IPS-11a (cell line): ENCODE measurements around the gene SCRG1.

Experiments
- H3K4me3 ChIP-seq: one replicate; pipeline ENCODE4 v1.5.1; 2013; ENCODE audit warnings: low read depth, low read length, control low read depth

The SCRG1 gene

DNA sequence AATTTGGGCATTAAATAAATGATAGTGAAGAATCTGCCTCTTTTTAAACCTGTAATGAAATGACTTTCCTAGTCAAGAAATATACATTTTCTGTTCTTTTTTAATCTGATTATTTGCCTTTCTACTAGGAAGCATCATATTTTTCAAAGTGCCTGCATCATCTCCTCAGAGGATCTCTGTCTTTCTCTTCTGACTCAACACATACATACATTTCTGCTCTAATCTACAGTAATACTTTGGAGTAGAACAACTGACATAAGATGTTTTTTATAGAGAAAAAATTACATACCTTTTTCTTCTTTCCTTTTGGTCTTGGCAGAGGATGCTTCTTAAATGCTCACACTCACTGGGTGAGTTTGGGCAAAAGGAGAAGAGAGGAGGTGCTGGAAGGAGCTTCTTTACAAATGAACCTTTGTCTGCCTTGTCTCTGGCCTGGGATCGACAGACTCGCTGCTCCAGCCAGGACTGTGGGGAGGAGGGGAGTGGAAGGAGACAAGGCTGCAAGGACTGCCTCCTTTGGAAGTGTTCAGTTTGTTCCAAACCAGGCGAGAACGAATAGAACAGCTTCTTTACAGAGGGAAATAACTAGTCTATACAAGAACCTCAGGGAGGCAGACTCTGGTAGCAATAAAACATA is at the start of gene SCRG1:
TSS of gene SCRG1 (minus strand) at position 338 of the 637 bp plus-strand sequence. CDS start 7,702 bp downstream, outside the sequence.
- H3K4me3 ChIP-seq = no peak within 1 kb of the TSS

DNA sequence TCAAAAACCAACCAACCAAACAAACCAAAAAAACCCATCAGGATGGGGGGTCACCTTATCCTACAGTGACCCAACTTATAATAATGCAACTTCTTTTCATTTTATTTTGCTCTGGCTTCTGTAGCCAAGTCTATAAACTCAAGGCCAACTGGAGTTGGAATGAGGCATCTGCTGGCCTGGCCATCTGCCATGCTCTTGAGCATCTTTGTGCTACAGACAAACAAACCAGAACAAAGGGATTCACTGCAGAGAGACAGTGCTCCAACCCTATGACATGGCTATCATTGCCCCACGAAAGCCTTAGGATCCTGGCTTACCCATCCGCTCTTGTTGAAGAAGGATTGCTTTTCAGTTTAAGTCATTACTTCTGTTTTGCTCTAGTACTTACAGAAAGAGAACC is 49.2 kb upstream of the SCRG1 start:
- no peak overlapping the region for H3K4me3 ChIP-seq

GRCh38 chr4:173446416-173446815 is 47.5 kb upstream of the SCRG1 start:
- no peak overlapping the region for H3K4me3 ChIP-seq

GRCh38 chr4:173443121-173443520 is 44.2 kb upstream of the SCRG1 start:
- no peak overlapping the region for H3K4me3 ChIP-seq

GRCh38 chr4:173442223-173442932 is 43.5 kb upstream of the SCRG1 start:
- no peak overlapping the region for H3K4me3 ChIP-seq

- H3K4me3 ChIP-seq = no peak overlapping the region
Observed at GRCh38 chr4:173440888-173441287, 42.0 kb upstream of the SCRG1 start.

GRCh38 chr4:173436771-173437265 is 37.9 kb upstream of the SCRG1 start:
- H3K4me3 ChIP-seq = no peak overlapping the region

DNA sequence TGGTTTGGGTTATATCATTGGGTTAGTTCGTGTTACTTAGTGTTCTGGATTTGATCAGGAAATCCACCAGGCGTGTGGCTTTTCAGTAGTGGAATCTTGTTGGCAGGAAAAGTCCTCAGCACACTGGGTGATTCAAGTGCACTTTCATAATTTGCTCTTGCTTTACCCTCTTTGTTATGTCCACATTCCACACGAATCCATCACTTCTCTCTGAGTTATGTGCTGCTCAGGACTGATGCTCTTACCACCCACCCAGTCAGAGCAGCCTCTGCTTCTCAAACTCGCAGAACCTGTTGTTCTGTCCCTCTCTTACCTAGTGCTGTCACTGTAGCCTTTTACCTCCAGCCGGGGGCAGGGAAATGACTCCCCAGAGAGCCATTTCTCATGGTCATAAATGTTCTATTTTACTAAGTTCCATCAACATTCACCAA is 37.2 kb upstream of the SCRG1 start:
- H3K4me3 ChIP-seq = no peak overlapping the region

DNA sequence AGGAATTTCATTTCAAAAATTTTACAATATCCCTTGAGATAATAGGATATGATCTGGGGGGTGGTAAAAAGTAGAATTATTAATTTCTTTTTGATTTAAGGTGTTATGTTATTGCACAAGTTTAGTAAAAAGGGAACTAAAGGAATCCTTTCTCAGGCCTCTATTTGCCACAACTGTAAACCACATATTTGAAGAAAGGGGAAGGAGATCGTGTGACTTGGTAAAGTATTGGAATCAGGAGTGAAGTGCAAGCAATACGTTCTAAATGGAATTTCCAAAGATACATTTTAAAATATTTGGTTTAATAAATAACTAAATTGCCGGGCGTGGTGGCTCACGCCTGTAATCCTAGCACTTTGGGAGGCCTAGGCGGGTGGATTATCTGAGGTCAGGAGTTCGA is 35.3 kb upstream of the SCRG1 start:
- H3K4me3 ChIP-seq = no peak overlapping the region

DNA sequence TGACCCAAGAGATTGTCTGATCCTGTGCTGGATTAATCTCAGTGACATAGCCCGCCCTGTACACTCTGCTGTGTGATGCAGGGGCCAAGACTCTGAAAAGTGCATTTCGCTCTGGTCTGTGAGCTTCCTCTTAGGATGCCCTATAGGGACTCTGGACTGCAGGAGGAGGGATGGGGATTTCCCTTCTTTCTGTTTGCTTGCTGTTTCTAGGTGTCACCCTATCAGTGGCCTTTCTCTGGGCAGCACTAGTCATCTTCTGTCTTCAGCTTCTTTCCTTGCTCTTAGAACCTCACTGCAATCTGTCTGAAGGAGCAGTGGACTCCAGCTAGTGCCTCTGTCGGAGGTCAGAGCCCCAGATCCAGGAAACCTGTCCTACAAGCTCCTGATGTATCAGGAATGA is 34.5 kb upstream of the SCRG1 start:
- H3K4me3 ChIP-seq = no peak overlapping the region

DNA sequence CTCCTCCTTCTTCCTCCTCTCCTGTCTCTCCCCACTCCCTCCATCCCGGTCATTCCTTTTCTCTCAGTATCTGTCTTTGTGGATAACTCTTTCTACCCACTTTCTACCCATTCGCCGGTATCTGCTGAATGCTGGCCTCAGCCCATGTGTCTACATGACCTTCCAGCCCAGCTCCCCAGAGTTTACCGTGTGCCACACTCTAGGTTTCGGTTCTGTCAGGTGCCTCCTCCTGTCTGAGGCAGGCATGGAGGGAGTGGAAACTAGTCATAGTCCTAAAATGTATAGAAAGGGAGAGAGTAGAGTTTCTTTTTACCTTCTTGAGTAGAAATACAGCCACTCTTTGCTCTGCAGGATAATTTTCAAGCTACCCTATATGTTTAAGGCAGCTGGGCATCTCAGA is 33.5 kb upstream of the SCRG1 start:
- no peak overlapping the region for H3K4me3 ChIP-seq

GRCh38 chr4:173426064-173426463 is 27.1 kb upstream of the SCRG1 start:
- no peak overlapping the region for H3K4me3 ChIP-seq

DNA sequence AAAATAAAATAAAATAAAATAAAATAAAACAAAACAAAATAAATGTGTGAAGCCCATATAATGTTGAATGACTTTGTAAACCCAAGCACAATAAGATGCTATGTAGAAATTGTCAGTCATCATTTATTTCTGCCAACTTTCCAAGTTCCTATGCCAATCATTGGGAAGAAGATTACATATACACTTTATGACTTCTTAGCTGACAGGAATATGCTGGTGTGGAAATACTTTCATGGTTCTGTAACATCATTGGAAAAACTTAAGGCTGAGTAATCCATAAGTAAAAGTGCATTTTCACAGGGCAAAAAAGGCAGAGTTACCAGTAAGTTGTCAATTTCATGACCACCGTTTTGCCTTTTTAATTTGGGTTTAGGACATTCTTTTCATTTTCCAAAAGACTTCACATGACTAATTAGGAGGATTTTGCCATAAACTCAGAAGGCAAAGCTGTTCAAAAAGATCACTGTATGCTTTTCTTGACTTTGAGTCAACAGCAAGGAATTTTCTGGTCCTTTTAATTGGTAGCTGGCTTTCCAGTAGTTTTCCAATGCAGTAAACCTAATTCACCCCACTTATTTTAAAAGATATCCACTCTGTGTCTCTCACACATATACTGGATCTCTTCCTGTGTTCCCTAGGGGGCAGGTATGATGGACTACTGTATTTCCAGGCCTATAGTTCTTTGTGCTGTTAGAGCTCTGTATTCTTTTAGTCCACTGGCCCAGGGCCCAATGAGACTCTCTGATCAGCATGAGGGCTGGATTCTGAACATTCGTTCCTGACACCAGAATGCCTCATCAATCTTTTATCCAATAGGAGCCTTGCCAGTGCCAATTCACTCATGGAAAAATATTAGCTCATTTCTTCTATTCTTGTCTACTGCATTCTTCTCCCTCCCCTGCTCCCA is 26.2 kb upstream of the SCRG1 start:
- no peak overlapping the region for H3K4me3 ChIP-seq

DNA sequence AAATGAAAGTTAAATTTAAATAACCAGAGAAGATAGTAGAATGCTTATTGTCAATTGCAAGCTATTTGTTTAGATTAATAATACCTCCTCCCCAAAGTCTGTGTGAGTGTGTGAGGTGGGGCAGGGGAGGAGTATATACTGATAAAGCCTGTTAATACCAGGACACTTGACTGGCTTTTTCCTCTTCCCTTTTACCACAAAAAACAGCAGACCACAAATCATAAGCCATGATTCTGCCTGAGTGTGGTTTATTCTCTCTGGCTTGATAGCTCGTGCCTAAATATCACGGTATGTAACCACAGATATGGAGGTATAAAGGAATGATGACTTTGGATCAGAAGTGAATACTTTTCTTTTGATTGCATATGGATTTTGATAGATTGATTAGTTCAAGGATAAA is 21.9 kb upstream of the SCRG1 start:
- no peak overlapping the region for H3K4me3 ChIP-seq

GRCh38 chr4:173420324-173420752 is 21.4 kb upstream of the SCRG1 start:
- no peak overlapping the region for H3K4me3 ChIP-seq

DNA sequence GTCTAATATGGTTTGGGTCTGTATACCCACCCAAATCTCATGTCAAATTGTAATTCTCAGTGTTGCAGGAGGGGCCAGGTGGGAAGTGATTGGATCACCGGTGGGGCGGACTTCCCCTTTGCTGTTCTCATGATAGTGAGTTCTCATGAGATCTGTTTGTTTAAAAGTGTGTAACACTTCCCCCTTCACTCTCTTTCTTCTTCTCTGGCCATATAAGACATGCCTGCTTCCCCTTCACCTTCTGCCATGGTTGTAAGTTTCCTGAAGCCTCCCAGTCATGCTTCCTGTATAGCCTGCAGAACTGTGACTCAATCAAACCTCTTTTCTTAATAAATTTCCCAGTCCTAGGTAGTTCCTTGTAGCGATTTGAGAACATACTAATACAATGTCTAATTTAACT is 19.7 kb upstream of the SCRG1 start:
- no peak overlapping the region for H3K4me3 ChIP-seq

DNA sequence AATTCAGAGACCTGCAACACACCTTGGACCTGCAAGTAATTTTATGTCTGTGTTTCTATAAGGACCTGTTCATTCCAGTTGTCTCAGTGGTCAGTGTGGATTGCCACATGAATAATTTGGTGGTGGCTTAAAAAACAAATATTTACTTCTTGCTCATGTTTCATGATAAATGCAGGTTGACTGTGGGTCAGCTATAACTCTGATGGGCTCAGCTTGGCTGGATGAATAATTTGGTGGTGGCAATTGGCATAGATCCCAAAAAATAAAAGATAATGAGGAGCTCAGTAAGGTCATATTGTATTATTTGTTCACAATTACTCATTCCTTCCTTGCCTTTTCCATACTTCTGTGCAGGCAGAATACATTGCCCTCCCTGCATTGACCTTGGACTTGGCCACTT is 18.9 kb upstream of the SCRG1 start:
- no peak overlapping the region for H3K4me3 ChIP-seq

DNA sequence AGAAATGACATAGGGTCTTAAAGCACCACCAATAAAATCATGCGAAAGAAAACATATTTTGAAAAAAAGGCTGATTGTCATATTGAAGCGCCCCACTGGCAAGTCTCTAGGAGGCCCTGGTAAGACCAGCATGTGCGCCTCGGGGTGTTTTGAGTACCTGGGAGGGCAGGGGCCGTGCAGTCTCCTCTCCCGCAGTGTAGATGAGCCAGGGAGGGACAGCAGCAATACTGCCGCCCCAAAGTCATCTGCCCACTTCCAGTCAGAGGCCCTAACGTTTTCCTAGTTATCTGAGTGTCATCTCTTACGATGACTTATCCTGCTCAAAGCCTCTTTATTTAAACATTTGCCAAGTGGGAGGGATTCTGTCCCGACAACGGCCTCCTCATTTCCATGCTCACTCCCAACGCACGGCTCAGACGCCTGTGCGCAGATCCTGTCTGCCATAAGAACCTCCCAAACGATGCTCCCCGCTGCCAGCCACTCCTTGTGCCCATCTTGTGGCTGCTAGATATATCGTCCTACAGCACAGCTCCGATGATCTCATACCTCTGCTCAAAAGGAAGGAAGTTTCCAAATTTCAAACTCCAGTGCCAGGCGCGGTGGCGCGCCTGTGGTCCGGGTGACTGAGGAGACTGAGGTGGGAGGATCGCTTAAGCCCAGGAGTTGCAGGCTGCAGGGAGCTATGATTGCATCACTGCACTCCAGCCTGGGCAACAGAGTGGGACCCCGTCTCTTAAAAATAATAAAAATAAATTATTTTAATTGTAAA is 17.2 kb upstream of the SCRG1 start:
- H3K4me3 ChIP-seq = no peak overlapping the region

GRCh38 chr4:173415092-173415491 is 16.2 kb upstream of the SCRG1 start:
- no peak overlapping the region for H3K4me3 ChIP-seq

- H3K4me3 ChIP-seq = no peak overlapping the region
Observed at GRCh38 chr4:173414456-173414855, 15.5 kb upstream of the SCRG1 start.

- no peak overlapping the region for H3K4me3 ChIP-seq
Observed at GRCh38 chr4:173413036-173413435, 14.1 kb upstream of the SCRG1 start.
